Lower leg skin (tissue), 3 donors: ENCODE measurements around the gene NUCKS1.

Experiments
- CTCF ChIP-seq, 3 donors: fragments of 450-650 bp; IDR thresholded peaks; one replicate each; pipeline ENCODE4 v1.5.1; 2016; ENCODE audit warnings: antibody characterized with exemption in 3 of 3, mild to moderate bottlenecking in 3 of 3, moderate library complexity in 2 of 3
- POLR2A ChIP-seq, 2 donors: fragments of 450-650 bp; IDR thresholded peaks; one replicate each; pipeline ENCODE4 v1.6.1; 2016 to 2017; ENCODE audit warnings: antibody characterized with exemption in 2 of 2, mild to moderate bottlenecking in 1 of 2, moderate library complexity in 1 of 2

GRCh38 chr1:205756552-205756951 lies 6.6 kb upstream of the NUCKS1 start:
- TF ChIP-seq CTCF (IDR thresholded peaks at IDR 0.05) (no peak), POLR2A (IDR thresholded peaks at IDR 0.05) (no peak)
